ENCODE results near the gene MBL2.

DNA sequence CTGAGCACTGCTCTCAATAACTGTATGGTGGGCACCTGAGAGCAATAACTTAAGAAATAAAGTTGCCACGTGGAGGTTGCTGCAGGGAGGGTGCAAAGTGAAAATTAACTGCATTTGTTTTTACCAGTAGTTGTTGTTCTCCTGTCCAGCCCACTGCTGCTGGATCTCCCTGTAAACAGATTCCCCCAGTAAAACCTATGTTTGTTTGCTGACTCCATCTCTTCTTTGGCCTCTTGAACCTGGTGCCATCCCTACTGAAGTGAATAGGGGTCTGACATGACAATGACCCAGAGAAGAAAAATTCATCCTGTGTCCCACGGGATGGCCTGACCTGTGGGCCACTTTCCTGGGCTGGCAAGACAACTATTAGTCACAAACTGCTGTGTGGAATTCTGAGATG, 1.7 kb downstream of the MBL2 start:
- TF ChIP-seq CTCF (IDR thresholded peaks at IDR 0.05; ENCODE audit: low read length) (no peak), EZH2 (IDR thresholded peaks at IDR 0.05; ENCODE audit: borderline replicate concordance, low read length) (no peak)
